T47D (cell line): ENCODE data around the gene HMX3.
A peak's percentile ranks its signal among the peaks of the same experiment; 100 is the strongest.

Experiments used
- DNase-seq, 2 experiments: peaks; one replicate each; pipeline versions ENCODE4 v3.0.0 to v3.0.0-alpha.2; 2011 to 2012; ENCODE audit warnings: low read depth in 1 of 2, low spot score in 1 of 2
- JUND ChIP-seq: IDR thresholded peaks from 2 replicates; pipeline ENCODE4 v1.6.1; 2012; ENCODE audit warnings: low read depth
- in situ Hi-C: cut with HindIII; loops from 2 replicates; pipeline ENCODE4 v1.10.0; 2016; ENCODE audit warnings: low sequenced_read_pairs, low pct_unique_long_range_greater_than_20kb

The HMX3 gene

DNA sequence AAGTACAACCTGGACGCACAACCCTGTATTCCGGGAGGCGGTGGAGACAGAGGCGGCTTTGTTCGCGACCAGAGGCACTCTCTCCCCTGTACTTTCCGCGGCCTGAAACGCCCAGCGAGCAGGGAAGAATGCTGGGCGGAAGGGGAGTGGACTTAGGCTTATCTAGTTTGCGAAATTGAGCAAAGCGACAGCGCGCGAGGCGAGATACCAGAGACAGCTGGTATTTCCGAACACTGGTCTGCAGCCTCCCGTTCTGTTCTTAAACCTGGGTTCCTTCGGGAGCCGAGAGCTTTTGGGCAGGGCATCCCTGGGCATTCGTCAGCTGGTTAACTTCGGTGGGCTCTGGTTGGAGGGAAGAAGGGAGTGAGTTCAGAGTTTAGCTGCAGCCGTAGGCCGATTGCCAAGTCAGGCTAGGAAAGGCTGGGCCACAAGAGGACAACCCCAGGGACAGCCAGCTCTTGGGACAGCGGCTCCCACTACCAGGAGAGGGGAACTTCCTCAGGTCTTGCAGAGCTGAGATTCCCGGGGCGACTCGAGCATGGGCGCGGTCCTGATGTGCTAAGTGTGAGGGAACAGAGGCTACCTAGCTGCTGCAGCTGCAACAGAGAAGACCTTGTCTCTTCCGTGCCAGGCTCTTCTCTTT lies 3.9 kb downstream of the HMX3 start:
- TF ChIP-seq JUND = no peak
- in situ Hi-C loops = no loop called here
- no peak for DNase-seq

DNA sequence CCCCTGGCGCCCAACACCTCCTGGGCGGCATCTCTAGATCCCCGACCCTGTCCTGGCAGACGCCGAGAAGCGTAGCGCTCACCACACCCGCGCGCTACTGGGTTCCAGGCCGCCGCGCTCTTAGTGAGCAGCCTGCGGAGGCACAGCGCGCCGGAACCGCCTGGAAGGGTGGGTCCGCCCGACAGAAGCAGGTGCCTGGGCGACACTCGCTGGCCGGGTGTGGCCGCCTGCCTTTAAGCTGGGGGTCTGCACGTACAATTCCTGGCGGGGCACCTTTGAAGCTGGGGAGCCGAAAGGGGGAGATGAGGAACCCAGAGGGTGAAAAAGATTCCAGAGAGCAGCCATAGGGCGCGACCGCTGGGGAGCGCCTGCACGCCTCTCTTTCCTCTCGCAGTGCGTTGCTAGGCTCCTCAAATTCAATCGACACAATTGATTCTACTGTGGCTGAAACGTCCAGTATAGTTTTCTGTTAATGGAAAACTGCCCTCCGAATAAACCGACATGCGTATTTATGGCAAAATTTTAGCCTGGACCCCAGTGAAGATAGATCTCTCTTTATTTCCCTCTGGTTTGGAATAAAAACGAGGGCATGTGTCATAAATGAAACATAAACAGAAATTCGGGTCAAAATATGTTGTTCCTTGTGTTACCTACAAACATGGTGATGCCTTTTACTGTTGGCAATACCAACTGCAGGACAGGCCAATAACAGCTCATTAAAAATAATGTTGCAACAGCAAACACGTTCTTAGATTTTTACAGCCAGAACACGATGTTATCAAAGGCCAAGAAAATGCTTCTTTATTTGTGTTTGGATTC lies 4.6 kb downstream of the HMX3 start:
- DNase-seq = no peak
- in situ Hi-C loops = no loop called here
- no peak for TF ChIP-seq JUND

DNA sequence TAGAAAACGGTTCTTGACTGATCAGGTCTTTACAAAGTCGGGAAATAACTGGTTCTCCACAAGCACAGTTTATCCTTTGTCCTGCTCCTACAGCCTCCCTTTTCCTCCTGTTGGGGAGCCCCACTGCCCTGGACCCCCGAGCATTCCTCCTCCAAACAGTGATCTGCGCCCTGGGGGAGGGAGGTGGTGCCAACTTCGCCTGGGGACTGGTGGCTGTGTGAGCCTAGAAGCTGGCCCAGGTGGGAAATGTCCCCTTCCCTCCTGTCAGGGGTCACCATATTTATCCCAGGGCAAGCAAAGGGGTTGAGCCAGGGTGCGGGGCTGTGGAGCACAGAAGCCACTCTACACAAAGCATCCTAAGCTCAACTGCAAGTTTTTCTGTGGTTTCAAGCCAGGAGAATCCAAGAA lies 5.2 kb downstream of the HMX3 start:
- in situ Hi-C loops = no loop called here
- DNase-seq = no peak
- no peak for TF ChIP-seq JUND

DNA sequence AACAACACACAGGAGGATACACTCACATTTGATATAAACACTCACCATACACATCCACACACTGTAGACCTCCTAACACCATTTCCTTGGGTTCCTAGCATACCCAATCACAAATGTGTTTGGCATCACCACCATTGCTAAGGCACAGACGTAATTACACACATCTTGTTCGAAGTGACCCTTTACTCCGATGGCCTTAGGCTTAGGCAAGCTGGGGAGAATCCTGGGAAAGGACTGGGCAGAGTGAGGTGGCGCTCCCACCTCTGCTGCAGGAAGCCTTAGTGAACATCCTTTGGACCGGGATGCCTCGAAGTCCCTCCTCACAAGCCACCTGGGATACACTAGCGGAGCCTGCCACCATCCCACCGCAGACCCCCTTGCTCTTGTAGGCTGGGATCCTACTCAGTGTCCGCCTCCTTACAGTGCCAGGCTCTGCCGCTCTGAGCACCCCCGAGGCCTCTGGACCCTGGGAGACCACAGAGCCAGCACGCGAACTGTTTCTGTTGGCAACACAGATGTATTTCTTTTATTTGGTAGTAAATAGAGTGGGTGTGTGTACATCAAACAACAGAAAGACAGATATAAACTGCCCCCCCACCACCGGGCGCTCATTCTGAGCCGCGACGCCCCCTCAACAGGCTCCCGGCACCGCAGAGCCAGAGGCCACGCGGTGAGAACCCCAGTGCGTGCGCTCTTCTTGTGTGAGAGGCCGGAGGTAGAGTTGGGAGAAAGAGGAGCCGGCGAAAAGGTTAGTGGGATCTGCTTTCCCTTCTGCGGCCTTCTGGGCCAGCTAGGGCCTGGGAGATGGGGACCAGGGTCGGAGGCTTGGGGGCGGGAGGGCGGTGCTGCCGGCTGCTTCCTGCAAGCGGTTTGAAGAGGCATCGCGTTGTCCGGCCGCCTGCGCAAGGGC lies 6.3 kb downstream of the HMX3 start:
- no peak for DNase-seq
- in situ Hi-C loops = no loop called here
- TF ChIP-seq JUND = no peak

DNA sequence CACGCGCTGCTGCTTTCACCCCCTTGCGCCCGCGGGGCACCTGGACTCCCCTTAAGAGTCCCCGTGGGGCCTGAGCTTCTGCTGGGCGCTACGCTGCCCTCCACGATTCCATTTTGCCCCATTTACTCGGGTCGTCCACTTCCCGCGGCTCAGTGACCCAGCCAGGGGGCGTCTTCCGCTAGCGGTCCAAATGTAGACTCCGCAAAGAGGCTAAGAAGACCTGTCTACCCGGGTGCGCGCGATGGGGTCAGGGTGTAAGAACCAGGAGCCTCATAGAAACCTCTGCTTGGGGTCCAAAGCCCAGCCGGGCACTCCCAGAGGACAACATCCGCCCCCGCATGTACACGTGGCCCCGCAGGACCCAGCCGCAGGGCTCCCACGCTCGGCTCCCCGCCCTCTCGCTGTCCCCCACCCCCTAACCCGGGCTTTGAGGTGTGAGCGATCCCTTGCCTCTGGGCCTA lies 7.0 kb downstream of the HMX3 start:
- TF ChIP-seq JUND = no peak
- no peak for DNase-seq
- in situ Hi-C loops = no loop called here

DNA sequence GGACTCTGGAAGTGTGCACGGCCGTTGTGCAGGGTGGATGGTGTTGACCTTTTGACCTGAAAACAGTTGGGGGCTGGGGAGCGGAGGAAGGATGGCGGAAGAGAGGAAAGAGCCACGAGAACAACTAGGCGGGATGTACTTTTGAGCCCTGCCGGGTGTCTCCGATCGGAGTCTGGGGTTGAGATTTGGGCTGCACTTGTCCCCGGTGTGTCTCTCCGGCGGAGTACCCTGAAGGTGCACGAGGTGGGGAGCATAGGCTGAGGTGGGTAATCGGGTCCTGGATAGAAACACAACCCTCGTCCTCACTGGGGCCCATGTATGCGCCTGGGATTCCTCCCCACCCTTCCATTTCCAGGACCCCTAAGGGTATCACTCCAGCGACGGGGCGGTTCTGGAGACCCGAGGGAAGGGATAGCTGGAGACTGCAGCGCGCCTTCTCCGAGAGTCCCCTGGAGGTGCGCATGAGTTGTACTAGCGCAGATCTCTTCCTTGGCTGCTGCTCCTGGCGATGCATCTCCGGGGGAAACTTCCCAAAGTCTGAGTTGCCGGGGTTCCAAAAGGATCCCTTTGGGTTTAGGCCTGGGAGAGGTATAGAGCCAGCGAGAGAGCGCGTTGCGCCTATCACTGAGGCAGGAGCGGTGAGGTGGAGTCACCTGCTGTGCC lies 7.5 kb downstream of the HMX3 start:
- in situ Hi-C loops = no loop called here
- no peak for DNase-seq
- TF ChIP-seq JUND = no peak

DNA sequence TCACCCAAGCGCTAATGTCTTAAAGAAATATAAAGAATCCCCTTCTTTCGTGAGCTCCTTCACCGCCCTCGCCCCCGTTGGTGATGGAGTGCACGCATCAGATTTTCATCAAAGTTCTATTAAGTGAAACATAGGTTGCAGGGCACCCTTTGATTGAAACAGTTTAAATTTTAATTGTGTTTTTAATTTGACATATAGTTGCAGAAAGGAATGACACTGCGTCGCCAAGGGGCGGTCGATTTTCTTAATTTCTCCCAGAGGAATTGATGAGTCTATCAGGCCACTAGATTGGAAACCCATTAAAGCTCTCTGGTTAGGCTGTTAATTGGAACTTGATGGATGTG lies 8.0 kb downstream of the HMX3 start:
- no peak for DNase-seq
- TF ChIP-seq JUND = no peak
- in situ Hi-C loops = no loop called here

DNA sequence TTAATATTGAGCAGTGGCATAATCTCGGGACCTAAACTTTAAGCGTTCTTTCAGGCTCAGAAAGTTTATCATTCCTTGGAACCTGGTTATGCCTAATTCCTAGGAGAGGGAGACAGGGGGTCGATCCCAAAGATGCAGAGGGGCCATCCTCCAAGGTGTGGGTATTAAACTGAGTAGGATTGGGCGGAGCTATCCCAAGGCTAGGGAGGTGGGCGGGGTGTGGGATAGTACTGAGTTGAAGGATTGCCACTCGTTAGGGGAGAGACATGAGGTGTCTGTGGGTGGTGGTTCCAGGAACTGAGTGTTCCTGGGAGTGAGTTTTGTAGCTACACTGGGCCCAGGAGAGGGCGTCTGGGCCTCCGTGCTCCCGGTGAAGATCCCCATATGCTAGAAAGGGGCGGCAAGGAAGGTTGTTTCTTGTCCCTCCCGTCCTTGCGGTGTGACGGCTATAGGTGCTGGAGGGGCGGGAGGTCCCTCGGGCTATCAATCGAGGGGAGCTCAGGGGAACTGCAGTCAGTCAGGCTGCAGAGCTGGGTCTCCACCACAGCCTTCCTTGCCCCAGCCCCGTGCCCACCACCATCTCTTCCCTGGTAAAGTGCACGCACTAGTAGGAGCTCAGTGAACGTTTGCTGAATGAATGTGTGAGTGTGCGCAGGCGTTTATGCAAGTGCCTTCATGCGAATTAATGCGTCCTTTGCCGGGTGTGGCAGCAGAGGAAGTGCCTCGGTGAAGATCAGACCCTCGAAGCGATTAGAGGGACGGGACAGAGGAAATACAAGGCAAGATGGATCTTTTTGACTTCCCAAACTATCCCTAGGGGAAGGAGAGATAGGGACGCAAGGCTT lies 9.1 kb downstream of the HMX3 start:
- TF ChIP-seq JUND = no peak
- in situ Hi-C loops = no loop called here

DNA sequence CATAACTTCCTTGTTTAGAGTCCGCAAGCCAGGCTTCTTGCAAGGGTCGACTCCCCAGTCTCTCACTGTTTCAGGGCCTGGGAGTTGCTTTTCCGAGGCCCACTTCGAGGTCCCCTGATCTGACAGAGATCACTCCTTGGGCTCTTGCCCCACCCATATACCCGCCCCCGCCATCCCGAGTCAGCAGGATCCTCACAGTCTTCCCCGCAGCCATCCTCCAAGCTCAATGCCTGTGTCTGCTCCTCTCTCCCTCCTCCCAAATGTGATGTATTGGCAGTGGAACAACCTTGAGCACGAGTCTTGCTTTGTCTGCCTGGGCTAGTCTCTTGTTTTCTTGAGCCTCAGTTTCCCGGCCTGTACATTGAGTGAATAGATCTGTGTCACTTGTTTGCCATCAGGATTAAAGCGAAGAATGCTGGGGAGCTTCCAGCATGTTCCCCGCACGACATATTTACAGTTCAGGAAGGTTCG lies 9.8 kb downstream of the HMX3 start:
- DNase-seq = no peak
- no peak for TF ChIP-seq JUND
- in situ Hi-C loops = no loop called here

More for the DNA sequence above, 9.1 kb downstream of the HMX3 start:
- DNase-seq = peak; percentile 61 to 82

DNA sequence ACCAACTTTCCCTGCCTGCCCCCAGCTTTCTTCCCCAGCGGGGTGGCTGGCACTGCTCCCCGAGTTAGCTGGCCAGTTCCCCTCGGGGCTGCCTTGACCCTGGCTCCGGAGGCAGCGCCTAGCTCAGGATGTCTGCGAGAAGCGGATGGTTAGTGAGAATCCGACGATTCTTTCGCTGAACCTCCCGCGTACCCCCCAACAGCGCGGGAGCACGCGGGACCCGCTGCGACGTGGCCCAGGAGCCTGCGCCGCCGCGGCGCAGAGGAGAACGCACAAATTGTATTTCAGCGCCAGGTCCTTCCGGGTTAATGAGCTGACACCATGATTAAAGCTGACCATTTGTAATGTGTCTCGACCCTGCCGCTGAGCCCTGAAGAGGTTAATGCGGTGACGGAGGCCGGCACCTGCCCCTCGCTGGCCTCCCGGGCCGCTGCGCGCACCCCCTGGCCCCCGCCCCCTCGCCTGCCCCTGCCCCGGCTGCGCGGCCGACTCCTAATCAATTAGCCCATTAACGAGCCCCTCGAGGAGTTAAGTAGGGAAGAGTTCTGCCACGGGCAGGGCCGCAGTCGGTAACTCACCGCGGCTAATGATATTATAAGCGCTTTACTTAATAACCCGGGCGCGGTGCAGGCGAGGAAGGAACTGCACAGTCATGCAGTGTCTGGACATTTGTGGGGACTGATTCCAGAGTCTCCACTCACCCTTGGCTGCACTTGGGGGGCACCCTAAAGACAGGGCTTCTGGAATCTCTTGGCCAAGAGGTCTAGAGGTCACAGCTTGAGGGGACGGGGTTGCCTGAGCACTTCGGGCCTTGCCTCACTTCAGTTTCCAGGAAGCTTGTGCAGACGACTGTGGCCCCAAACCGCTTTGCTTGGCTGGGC lies 10.5 kb downstream of the HMX3 start:
- in situ Hi-C loops = no loop called here
- DNase-seq = no peak
- TF ChIP-seq JUND = no peak
